HepG2 (cell line): Measurements from ENCODE around the gene NHERF2. TPM values are rescaled to one million over a fixed set of nuclear protein-coding genes. Genes with fewer than 3 reads are reported as not detected.

ENCODE experiments used
- EP300 ChIP-seq, 3 experiments: sonication (generic) in 1 of 3; formaldehyde crosslinking in 1 of 3; IDR thresholded peaks; 2 replicates each; pipeline versions ENCODE4 v1.5.1 to v1.6.1; 2011 to 2020; ENCODE audit warnings: low read depth in 2 of 3, low read length in 2 of 3, borderline replicate concordance in 1 of 3, improper control_type of control experiment in 1 of 3, mild to moderate bottlenecking in 1 of 3, missing genetic modification reagents in 1 of 3, moderate library complexity in 1 of 3
- GLI4 ChIP-seq: sonication (generic); formaldehyde crosslinking; IDR thresholded peaks from 2 replicates; pipeline ENCODE4 v1.5.1; 2020; ENCODE audit warnings: missing genetic modification reagents, mild to moderate bottlenecking, moderate library complexity, borderline replicate concordance
- KLF11 ChIP-seq: IDR thresholded peaks from 2 replicates; pipeline ENCODE4 v1.6.1; 2016; ENCODE audit warnings: missing compliant biosample characterization
- KLF6 ChIP-seq: IDR thresholded peaks from 2 replicates; pipeline ENCODE4 v1.8.0; 2016; ENCODE audit warnings: missing biosample characterization, missing genetic modification reagents
- MAF1 ChIP-seq: sonication (generic); formaldehyde crosslinking; IDR thresholded peaks from 2 replicates; pipeline ENCODE4 v1.5.0; 2020; ENCODE audit warnings: missing genetic modification reagents, borderline replicate concordance
- MATR3 ChIP-seq: sonication (generic); formaldehyde crosslinking; IDR thresholded peaks from 2 replicates; pipeline ENCODE4 v1.4.0; 2020; ENCODE audit warnings: missing genetic modification reagents
- MBD4 ChIP-seq: IDR thresholded peaks from 2 replicates; pipeline ENCODE4 v1.6.1; 2012; ENCODE audit warnings: low read length, inconsistent platforms, borderline replicate concordance
- NR0B2 ChIP-seq: sonication (generic); formaldehyde crosslinking; IDR thresholded peaks from 2 replicates; pipeline ENCODE4 v1.4.0; 2020; ENCODE audit warnings: mild to moderate bottlenecking, missing genetic modification reagents
- SP2 ChIP-seq: sonication (generic); formaldehyde crosslinking; IDR thresholded peaks from 2 replicates; pipeline ENCODE4 v1.5.1; 2020; ENCODE audit warnings: mild to moderate bottlenecking, missing genetic modification reagents
- STAG1 ChIP-seq: sonication (generic); formaldehyde crosslinking; IDR thresholded peaks from 2 replicates; pipeline ENCODE4 v1.4.0; 2020; ENCODE audit warnings: missing genetic modification reagents
- TOPORS ChIP-seq: sonication (generic); formaldehyde crosslinking; IDR thresholded peaks from 2 replicates; pipeline ENCODE4 v1.8.0; 2023; ENCODE audit warnings: mild to moderate bottlenecking, missing genetic modification reagents
- TSC22D2 ChIP-seq: sonication (generic); formaldehyde crosslinking; IDR thresholded peaks from 2 replicates; pipeline ENCODE4 v1.5.1; 2020; ENCODE audit warnings: missing genetic modification reagents, mild to moderate bottlenecking, borderline replicate concordance
- ZC3H13 ChIP-seq: sonication (generic); formaldehyde crosslinking; IDR thresholded peaks from 2 replicates; pipeline ENCODE4 v1.8.1; 2023; ENCODE audit warnings: mild to moderate bottlenecking, missing genetic modification reagents, moderate library complexity
- ZIK1 ChIP-seq: sonication (generic); formaldehyde crosslinking; IDR thresholded peaks from 2 replicates; pipeline ENCODE4 v1.5.0; 2020; ENCODE audit warnings: mild to moderate bottlenecking, low read depth, missing genetic modification reagents, borderline replicate concordance
- ZNF142 ChIP-seq: sonication (generic); formaldehyde crosslinking; IDR thresholded peaks from 2 replicates; pipeline ENCODE4 v1.4.0; 2020; ENCODE audit warnings: missing genetic modification reagents
- ZNF335 ChIP-seq: sonication (generic); formaldehyde crosslinking; IDR thresholded peaks from 2 replicates; pipeline ENCODE4 v1.4.0; 2020; ENCODE audit warnings: missing genetic modification reagents
- ZNF44 ChIP-seq: sonication (generic); formaldehyde crosslinking; IDR thresholded peaks from 2 replicates; pipeline ENCODE4 v1.5.1; 2020; ENCODE audit warnings: mild to moderate bottlenecking, missing genetic modification reagents
- ZNF580 ChIP-seq: IDR thresholded peaks from 2 replicates; pipeline ENCODE4 v1.6.1; 2016; ENCODE audit warnings: low read depth, borderline replicate concordance
- ZNF773 ChIP-seq: sonication (generic); formaldehyde crosslinking; IDR thresholded peaks from 2 replicates; pipeline ENCODE4 v1.4.0; 2020; ENCODE audit warnings: missing genetic modification reagents, borderline replicate concordance
- ZSCAN22 ChIP-seq: sonication (generic); formaldehyde crosslinking; IDR thresholded peaks from 2 replicates; pipeline ENCODE4 v1.4.0; 2020; ENCODE audit warnings: mild to moderate bottlenecking, missing genetic modification reagents
- polyA plus RNA-seq, 8 experiments: library from polyadenylated mRNA; depleted of rRNA in 3 of 8; stranded (reverse) in 7 of 8; unstranded in 1 of 8; fragments of >200 nt; fragmentation: Illumina TruSeq in 4 of 8; extraction: Trizol in 4 of 8; gene quantifications; 2 replicates each; pipeline versions ENCODE4 v1.2.1 to v1.2.3, GENCODE V29; 2011 to 2016; ENCODE audit warnings: low read depth in 4 of 8, missing spikeins in 1 of 8, mixed read lengths in 1 of 8; ENCODE audit not compliant: insufficient read depth in 1 of 8
- total RNA-seq, 5 experiments: library from RNA; depleted of rRNA; stranded (reverse); fragments of >200 nt; fragmentation: Illumina TruSeq; extraction: Trizol; gene quantifications; 2 replicates each; pipeline ENCODE4 v1.2.3, GENCODE V29; 2016; ENCODE audit warnings: low read depth in 1 of 5
- TF ChIP-seq, protein P1 (sequence below): sonication (generic); formaldehyde crosslinking; IDR thresholded peaks from 2 replicates; pipeline ENCODE4 v1.5.1; 2020; ENCODE audit warnings: mild to moderate bottlenecking, moderate library complexity, missing genetic modification reagents

Gene NHERF2
- total and polyA plus RNA-seq, 2 of the 13 experiments (the other 11 are each of a cell fraction or from before 2014, with no cell fraction given): 23.7 to 39.3 TPM

GRCh38 chr16:1983544-1984346 lies 43.0 kb upstream of the NHERF2 start, which contains the start of gene GFER (continued):
- TF ChIP-seq ZNF142 (CRISPR knock-in tag): peak; percentile 51; the same call in 1 of the 2 replicates
- no peak for TF ChIP-seq GLI4 (CRISPR knock-in tag)
- TF ChIP-seq KLF11 (CRISPR knock-in tag): no peak
- TF ChIP-seq TOPORS: 0 out of 2 replicates have a peak, but pooled peaks have one; percentile 32
- peak; percentile 82; the same call in 1 of the 2 replicates for TF ChIP-seq ZNF580 (CRISPR knock-in tag)
- TF ChIP-seq ZIK1 (CRISPR knock-in tag): no peak; the same call in 1 of the 2 replicates
- TF ChIP-seq ZNF44 (CRISPR knock-in tag): no peak
- TF ChIP-seq ZSCAN22 (CRISPR knock-in tag): no peak
- TF ChIP-seq ZNF773 (CRISPR knock-in tag): no peak
- TF ChIP-seq, protein P1, sequence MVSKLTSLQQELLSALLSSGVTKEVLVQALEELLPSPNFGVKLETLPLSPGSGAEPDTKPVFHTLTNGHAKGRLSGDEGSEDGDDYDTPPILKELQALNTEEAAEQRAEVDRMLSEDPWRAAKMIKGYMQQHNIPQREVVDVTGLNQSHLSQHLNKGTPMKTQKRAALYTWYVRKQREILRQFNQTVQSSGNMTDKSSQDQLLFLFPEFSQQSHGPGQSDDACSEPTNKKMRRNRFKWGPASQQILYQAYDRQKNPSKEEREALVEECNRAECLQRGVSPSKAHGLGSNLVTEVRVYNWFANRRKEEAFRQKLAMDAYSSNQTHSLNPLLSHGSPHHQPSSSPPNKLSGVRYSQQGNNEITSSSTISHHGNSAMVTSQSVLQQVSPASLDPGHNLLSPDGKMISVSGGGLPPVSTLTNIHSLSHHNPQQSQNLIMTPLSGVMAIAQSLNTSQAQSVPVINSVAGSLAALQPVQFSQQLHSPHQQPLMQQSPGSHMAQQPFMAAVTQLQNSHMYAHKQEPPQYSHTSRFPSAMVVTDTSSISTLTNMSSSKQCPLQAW (CRISPR knock-in tag): peak; percentile 43; the same call in 1 of the 2 replicates
- 0 out of 2 replicates have a peak, but pooled peaks have one; percentile 43 for TF ChIP-seq MATR3 (CRISPR knock-in tag)
- TF ChIP-seq MBD4: no peak
- TF ChIP-seq ZNF335 (CRISPR knock-in tag): no peak
- peak; percentile 80 for TF ChIP-seq KLF6
- no peak for TF ChIP-seq MAF1 (CRISPR knock-in tag)
- no peak; the same call in 1 of the 2 replicates for TF ChIP-seq SP2 (CRISPR knock-in tag)
- TF ChIP-seq EP300 (IDR thresholded peaks at IDR 0.05; ENCODE audit: low read depth in 2 of 2, low read length in 2 of 2): peak; percentile 9 to 38; a peak in 2 of 4 replicates
- TF ChIP-seq EP300 (CRISPR knock-in tag; IDR thresholded peaks at IDR 0.05; ENCODE audit: borderline replicate concordance): no peak; the same call in none of the 2 replicates
- TF ChIP-seq NR0B2 (CRISPR knock-in tag): no peak; the same call in 1 of the 2 replicates
- TF ChIP-seq STAG1: peak; percentile 34; the same call in 1 of the 2 replicates
- TF ChIP-seq TSC22D2 (CRISPR knock-in tag): no peak
- TF ChIP-seq ZC3H13 (CRISPR knock-in tag): 0 out of 2 replicates have a peak, but pooled peaks have one; percentile 14
